Endothelial cell of umbilical vein (primary cell): ENCODE results near the gene MED13. TPM values are rescaled to one million over a fixed set of nuclear protein-coding genes. Genes with fewer than 3 reads are reported as not detected.

Experiments used
- BruUV-seq: library from RNA; stranded (reverse); fragments of 400-500 nt; replicated peaks from 2 replicates; lab custom pipeline; 2021; lab: Mats Ljungman, UMichigan
- CTCF ChIA-PET: fragments of 300-600, 350-600 bp; sonication (Branson Sonifier 250); formaldehyde crosslinking; loops from one replicate; lab custom pipeline; 2021; ENCODE audit warnings: antibody characterized with exemption, inconsistent platforms; lab: Charles Lee
- POLR2A ChIA-PET: fragments of 300-600, 350-600 bp; sonication (Branson Sonifier 250); formaldehyde crosslinking; loops from one replicate; lab custom pipeline; 2021; ENCODE audit warnings: antibody characterized with exemption, inconsistent platforms; lab: Charles Lee
- DNase-seq: peaks from one replicate; pipeline ENCODE4 v3.0.0-alpha.2; 2011; ENCODE audit warnings: low read depth, low spot score
- FAIRE-seq: peaks from 2 replicates; lab custom pipeline; 2011; peaks lifted over from hg19 to GRCh38; lab: Jason Lieb, UNC
- H2AFZ ChIP-seq: 2 replicates; pipeline ENCODE4 v1.6.0; 2012; ENCODE audit warnings: low read depth, low read length, control low read depth, inconsistent platforms
- H3K27ac ChIP-seq: 2 replicates; pipeline ENCODE4 v1.5.1; 2011; ENCODE audit warnings: low read depth, mild to moderate bottlenecking, control low read depth, low read length, moderate library complexity; ENCODE audit not compliant: insufficient read depth
- H3K27me3 ChIP-seq, 2 experiments: 2 replicates each; pipeline versions ENCODE4 v1.6.0 to v1.6.1; 2011; ENCODE audit warnings: low read length in 2 of 2, mixed read lengths in 1 of 2; ENCODE audit not compliant: control insufficient read depth in 2 of 2, insufficient read depth in 2 of 2
- H3K36me3 ChIP-seq, 2 experiments: 2 replicates in 1 of 2; 3 replicates in 1 of 2; pipeline ENCODE4 v1.5.1; 2011; ENCODE audit warnings: low read length in 2 of 2, mild to moderate bottlenecking in 1 of 2, moderate library complexity in 1 of 2; ENCODE audit not compliant: control insufficient read depth in 2 of 2, insufficient read depth in 2 of 2; ENCODE audit errors: extremely low read depth in 1 of 2
- H3K4me1 ChIP-seq: 3 replicates; pipeline ENCODE4 v1.5.1; 2011; ENCODE audit warnings: mild to moderate bottlenecking, low read length; ENCODE audit not compliant: control insufficient read depth, insufficient read depth; ENCODE audit errors: extremely low read depth
- H3K4me2 ChIP-seq: 2 replicates; pipeline ENCODE4 v1.6.1; 2011; ENCODE audit warnings: low read length, control low read depth, mixed read lengths; ENCODE audit not compliant: insufficient read depth
- H3K4me3 ChIP-seq, 3 experiments: fragments of 200-600 bp in 1 of 3; sonication (generic), shearing (Covaris generic) in 1 of 3; replicated peaks in 1 of 3; 2 replicates each; pipeline ENCODE4 v1.5.1; 2011 to 2016; ENCODE audit warnings: control low read depth in 3 of 3, low read length in 3 of 3, mild to moderate bottlenecking in 2 of 3, inconsistent platforms in 1 of 3, low read depth in 1 of 3, moderate library complexity in 1 of 3; ENCODE audit not compliant: insufficient read depth in 1 of 3
- H3K79me2 ChIP-seq: 2 replicates; pipeline ENCODE4 v1.6.0; 2012; ENCODE audit warnings: low read length, inconsistent platforms; ENCODE audit not compliant: control insufficient read depth, insufficient read depth
- H3K9ac ChIP-seq: replicated peaks from 2 replicates; pipeline ENCODE3; 2011; ENCODE audit warnings: low read length, control low read depth; ENCODE audit not compliant: insufficient read depth; ENCODE audit errors: extremely low read depth
- H3K9me1 ChIP-seq: replicated peaks from 3 replicates; pipeline ENCODE4 v1.6.0; 2011; ENCODE audit warnings: mild to moderate bottlenecking, low read length; ENCODE audit not compliant: control insufficient read depth, insufficient read depth; ENCODE audit errors: extremely low read depth
- H3K9me3 ChIP-seq: replicated peaks from 2 replicates; pipeline ENCODE4 v1.5.1; 2012; ENCODE audit warnings: low read length, inconsistent platforms; ENCODE audit not compliant: control insufficient read depth, insufficient read depth
- H4K20me1 ChIP-seq: replicated peaks from 2 replicates; pipeline ENCODE3; 2011; ENCODE audit warnings: mild to moderate bottlenecking, low read length; ENCODE audit not compliant: control insufficient read depth, insufficient read depth; ENCODE audit errors: extremely low read depth
- EZH2 ChIP-seq: IDR thresholded peaks from 2 replicates; pipeline ENCODE4 v1.6.1; 2012; ENCODE audit warnings: borderline replicate concordance, low read depth, mild to moderate bottlenecking, moderate library complexity, low read length, inconsistent platforms; ENCODE audit not compliant: severe bottlenecking
- FOS ChIP-seq: IDR thresholded peaks from 2 replicates; pipeline ENCODE4 v1.6.1; 2011; ENCODE audit warnings: mild to moderate bottlenecking, low read length, moderate library complexity, borderline replicate concordance; ENCODE audit not compliant: insufficient read depth
- GATA2 ChIP-seq: IDR thresholded peaks from 2 replicates; pipeline ENCODE4 v1.7.0; 2011; ENCODE audit warnings: low read depth, mild to moderate bottlenecking, moderate library complexity, mixed read lengths, low read length; ENCODE audit not compliant: insufficient read length, insufficient read depth
- JUN ChIP-seq: IDR thresholded peaks from 2 replicates; pipeline ENCODE4 v1.6.1; 2011; ENCODE audit warnings: borderline replicate concordance, low read depth; ENCODE audit not compliant: insufficient read length, insufficient read depth
- MYC ChIP-seq: IDR thresholded peaks from one replicate; pipeline ENCODE4 v1.6.1; 2011; ENCODE audit warnings: mild to moderate bottlenecking, low read depth, low read length
- POLR2A ChIP-seq: IDR thresholded peaks from 2 replicates; pipeline ENCODE4 v1.6.1; 2012; ENCODE audit warnings: low read depth, mild to moderate bottlenecking, control low read depth, low read length
- POLR2AphosphoS5 ChIP-seq: IDR thresholded peaks from 2 replicates; pipeline ENCODE4 v1.6.1; 2012; ENCODE audit warnings: low read depth, mild to moderate bottlenecking, control low read depth, low read length, moderate library complexity; ENCODE audit not compliant: insufficient read depth
- dilution Hi-C: fragments of 300-500 bp; cut with MboI; formaldehyde crosslinking; loops from one replicate; pipeline ENCODE4 v1.15.0; 2019; ENCODE audit warnings: low sequenced_read_pairs; ENCODE audit not compliant: extremely low pct_ligation_motif_present
- intact Hi-C: fragments of 100-400 bp; cut with micrococcal nuclease; formaldehyde crosslinking; loops from one replicate; pipeline ENCODE4 v1.10.0; 2022
- polyA plus RNA-seq, 4 experiments: library from polyadenylated mRNA; depleted of rRNA in 3 of 4; stranded (reverse) in 3 of 4; unstranded in 1 of 4; fragments of >200 nt; gene quantifications; 2 replicates each; pipeline versions ENCODE4 v1.2.1 to v1.2.3, GENCODE V29; 2011 to 2012; ENCODE audit warnings: missing spikeins in 1 of 4
- total RNA-seq: library from RNA; stranded (reverse); gene quantifications from 2 replicates; pipeline ENCODE4 v1.2.3, GENCODE V29; 2021
- TF ChIP-seq, protein P1 (sequence below), 2 donors: IDR thresholded peaks; 1 replicate in 1 of 2; 2 replicates in 1 of 2; pipeline ENCODE4 v1.5.1; 2011; ENCODE audit warnings: low read length in 2 of 2, mild to moderate bottlenecking in 2 of 2, moderate library complexity in 2 of 2, control low read depth in 1 of 2, inconsistent platforms in 1 of 2, low read depth in 1 of 2; ENCODE audit not compliant: insufficient read depth in 1 of 2; ENCODE audit errors: extremely low read depth in 1 of 2
- TF ChIP-seq, protein P2 (sequence below): IDR thresholded peaks from 2 replicates; pipeline ENCODE4 v1.6.1; 2011; ENCODE audit not compliant: insufficient read depth, insufficient read length

Gene MED13
- total and polyA plus RNA-seq, 2 donors (not counting 3 experiments of a cell fraction or from before 2014, with no cell fraction given) = 11.6 to 49.6 TPM

DNA sequence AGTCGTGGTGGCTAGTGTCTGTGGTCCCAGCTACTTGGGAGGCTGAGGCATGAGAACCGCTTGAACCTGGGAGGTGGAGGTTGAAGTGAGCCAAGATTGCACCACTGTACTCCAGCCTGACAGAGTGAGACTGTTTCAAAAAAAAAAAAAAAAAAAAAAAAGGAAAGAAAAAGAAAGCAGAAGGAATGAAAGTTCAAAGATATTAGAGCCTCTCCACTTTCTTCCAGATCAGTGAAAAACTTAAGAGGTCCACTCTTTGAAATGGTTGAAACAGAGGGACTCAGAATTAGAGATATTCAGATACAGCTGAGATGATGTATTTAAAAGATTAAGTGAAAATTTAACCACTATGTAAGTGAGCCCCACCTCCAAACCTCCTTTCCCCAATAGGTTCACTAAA is 16.8 kb downstream of the MED13 start:
- Histone ChIP-seq H3K9me3 (no peaks in the 10 kb centered on the region), H3K4me1 (no peaks in the 10 kb centered on the region), H3K9me1 (no peaks in the 10 kb centered on the region), H3K27ac (no peak overlapping the region), H3K4me3 (no peak overlapping the region), H3K4me2 (no peak overlapping the region), H2AFZ (no peak overlapping the region), H3K9ac (no peak overlapping the region), H3K27me3 (no peaks in the 10 kb centered on the region), H3K36me3 (peaks cover 0 to 9% of the 10 kb centered on the region in 2 experiments), H3K79me2 (peaks cover 67% of the 10 kb centered on the region), H4K20me1 (peaks cover 11% of the 10 kb centered on the region)
- FAIRE-seq = no peak
- dilution Hi-C loops = no loop called here
- DNase-seq = no peak
- no peak for TF ChIP-seq EZH2
- no peak for TF ChIP-seq GATA2
- TF ChIP-seq, protein P1, sequence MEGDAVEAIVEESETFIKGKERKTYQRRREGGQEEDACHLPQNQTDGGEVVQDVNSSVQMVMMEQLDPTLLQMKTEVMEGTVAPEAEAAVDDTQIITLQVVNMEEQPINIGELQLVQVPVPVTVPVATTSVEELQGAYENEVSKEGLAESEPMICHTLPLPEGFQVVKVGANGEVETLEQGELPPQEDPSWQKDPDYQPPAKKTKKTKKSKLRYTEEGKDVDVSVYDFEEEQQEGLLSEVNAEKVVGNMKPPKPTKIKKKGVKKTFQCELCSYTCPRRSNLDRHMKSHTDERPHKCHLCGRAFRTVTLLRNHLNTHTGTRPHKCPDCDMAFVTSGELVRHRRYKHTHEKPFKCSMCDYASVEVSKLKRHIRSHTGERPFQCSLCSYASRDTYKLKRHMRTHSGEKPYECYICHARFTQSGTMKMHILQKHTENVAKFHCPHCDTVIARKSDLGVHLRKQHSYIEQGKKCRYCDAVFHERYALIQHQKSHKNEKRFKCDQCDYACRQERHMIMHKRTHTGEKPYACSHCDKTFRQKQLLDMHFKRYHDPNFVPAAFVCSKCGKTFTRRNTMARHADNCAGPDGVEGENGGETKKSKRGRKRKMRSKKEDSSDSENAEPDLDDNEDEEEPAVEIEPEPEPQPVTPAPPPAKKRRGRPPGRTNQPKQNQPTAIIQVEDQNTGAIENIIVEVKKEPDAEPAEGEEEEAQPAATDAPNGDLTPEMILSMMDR (IDR thresholded peaks at IDR 0.05; ENCODE audit: extremely low read depth in 1 of 2, insufficient read depth in 1 of 2, low read depth in 1 of 2, low read length in 2 of 2) = no peak
- TF ChIP-seq, protein P2, sequence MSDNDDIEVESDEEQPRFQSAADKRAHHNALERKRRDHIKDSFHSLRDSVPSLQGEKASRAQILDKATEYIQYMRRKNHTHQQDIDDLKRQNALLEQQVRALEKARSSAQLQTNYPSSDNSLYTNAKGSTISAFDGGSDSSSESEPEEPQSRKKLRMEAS = no peak
- TF ChIP-seq MYC = no peak
- TF ChIP-seq POLR2A = no peak
- no peak for TF ChIP-seq FOS
- TF ChIP-seq JUN = no peak
- TF ChIP-seq POLR2AphosphoS5 = no peak
- POLR2A ChIA-PET = no interaction called here
- CTCF ChIA-PET = interaction anchor here (1.7 kb wide), 1 partner anchor 17 kb away, joined by 4 read pairs; no protein-coding TSS in a partner anchor
- no TSS peak for BruUV-seq
- intact Hi-C loops = no loop called here
